ENCODE results near the gene ALDH16A1.
A peak's percentile ranks its signal among the peaks of the same experiment; 100 is the strongest.

Gene ALDH16A1

GRCh38 chr19:49415810-49416200 is 37.2 kb upstream of the ALDH16A1 start:
- TF ChIP-seq POLR2AphosphoS5 (IDR thresholded peaks at IDR 0.05; ENCODE audit: low read depth, low read length): no peak
- TF ChIP-seq TAF1 (IDR thresholded peaks at IDR 0.05; ENCODE audit: borderline replicate concordance, low read depth, low read length): no peak
- DNase-seq (ENCODE audit: insufficient read length): no peak
- FAIRE-seq: no peak

GRCh38 chr19:49417088-49417487 is 35.9 kb upstream of the ALDH16A1 start:
- TF ChIP-seq POLR2AphosphoS5 (IDR thresholded peaks at IDR 0.05; ENCODE audit: low read depth, low read length) (no peak), POLR2A (IDR thresholded peaks at IDR 0.05; ENCODE audit: low read depth, low read length) (no peak), TAF1 (IDR thresholded peaks at IDR 0.05; ENCODE audit: borderline replicate concordance, low read depth, low read length) (no peak)
- DNase-seq (ENCODE audit: insufficient read length) (no peak), FAIRE-seq (no peak)

- TF ChIP-seq POLR2A (IDR thresholded peaks at IDR 0.05; ENCODE audit: low read depth, low read length) (no peak), POLR2AphosphoS5 (IDR thresholded peaks at IDR 0.05; ENCODE audit: low read depth, low read length) (no peak), TAF1 (IDR thresholded peaks at IDR 0.05; ENCODE audit: borderline replicate concordance, low read depth, low read length) (no peak)
- FAIRE-seq (no peak), DNase-seq (ENCODE audit: insufficient read length) (no peak)
Observed at GRCh38 chr19:49418511-49418910, 34.5 kb upstream of the ALDH16A1 start.

GRCh38 chr19:49419173-49419572 is 33.9 kb upstream of the ALDH16A1 start:
- TF ChIP-seq POLR2A (IDR thresholded peaks at IDR 0.05; ENCODE audit: low read depth, low read length) (no peak), POLR2AphosphoS5 (IDR thresholded peaks at IDR 0.05; ENCODE audit: low read depth, low read length) (no peak), TAF1 (IDR thresholded peaks at IDR 0.05; ENCODE audit: borderline replicate concordance, low read depth, low read length) (no peak)
- FAIRE-seq (no peak), DNase-seq (ENCODE audit: insufficient read length) (no peak)

GRCh38 chr19:49420227-49420626 is 32.8 kb upstream of the ALDH16A1 start:
- TF ChIP-seq POLR2AphosphoS5 (IDR thresholded peaks at IDR 0.05; ENCODE audit: low read depth, low read length): no peak
- no peak for TF ChIP-seq POLR2A (IDR thresholded peaks at IDR 0.05; ENCODE audit: low read depth, low read length)
- TF ChIP-seq TAF1 (IDR thresholded peaks at IDR 0.05; ENCODE audit: borderline replicate concordance, low read depth, low read length): no peak
- FAIRE-seq: no peak

GRCh38 chr19:49421039-49421877 is 31.8 kb upstream of the ALDH16A1 start:
- DNase-seq (ENCODE audit: insufficient read length) (peak; percentile 61), FAIRE-seq (no peak)
- no peak for TF ChIP-seq TAF1 (IDR thresholded peaks at IDR 0.05; ENCODE audit: borderline replicate concordance, low read depth, low read length)
- no peak for TF ChIP-seq POLR2AphosphoS5 (IDR thresholded peaks at IDR 0.05; ENCODE audit: low read depth, low read length)
- TF ChIP-seq POLR2A (IDR thresholded peaks at IDR 0.05; ENCODE audit: low read depth, low read length): no peak

More at GRCh38 chr19:49420227-49420626, 32.8 kb upstream of the ALDH16A1 start:
- no peak for DNase-seq (ENCODE audit: insufficient read length)

- TF ChIP-seq POLR2A (IDR thresholded peaks at IDR 0.05; ENCODE audit: low read depth, low read length) (no peak), TAF1 (IDR thresholded peaks at IDR 0.05; ENCODE audit: borderline replicate concordance, low read depth, low read length) (no peak), POLR2AphosphoS5 (IDR thresholded peaks at IDR 0.05; ENCODE audit: low read depth, low read length) (no peak)
- DNase-seq (ENCODE audit: insufficient read length) (no peak), FAIRE-seq (no peak)
Observed at GRCh38 chr19:49421878-49422202, 31.2 kb upstream of the ALDH16A1 start.

GRCh38 chr19:49422407-49423070 is 30.5 kb upstream of the ALDH16A1 start:
- DNase-seq (ENCODE audit: insufficient read length) (no peak), FAIRE-seq (no peak)
- no peak for TF ChIP-seq TAF1 (IDR thresholded peaks at IDR 0.05; ENCODE audit: borderline replicate concordance, low read depth, low read length)
- TF ChIP-seq POLR2AphosphoS5 (IDR thresholded peaks at IDR 0.05; ENCODE audit: low read depth, low read length): no peak
- no peak for TF ChIP-seq POLR2A (IDR thresholded peaks at IDR 0.05; ENCODE audit: low read depth, low read length)

- TF ChIP-seq POLR2A (IDR thresholded peaks at IDR 0.05; ENCODE audit: low read depth, low read length): no peak
- TF ChIP-seq POLR2AphosphoS5 (IDR thresholded peaks at IDR 0.05; ENCODE audit: low read depth, low read length): no peak
- TF ChIP-seq TAF1 (IDR thresholded peaks at IDR 0.05; ENCODE audit: borderline replicate concordance, low read depth, low read length): no peak
- DNase-seq (ENCODE audit: insufficient read length): no peak
- no peak for FAIRE-seq
Observed at GRCh38 chr19:49423071-49423984, 29.7 kb upstream of the ALDH16A1 start, which contains the start of gene PTH2. Gene PTH2, minus strand, starts transcription at chr19:49423441. Its CDS starts 102 bp downstream, at chr19:49423339.

- no peak for TF ChIP-seq POLR2A (IDR thresholded peaks at IDR 0.05; ENCODE audit: low read depth, low read length)
- TF ChIP-seq POLR2AphosphoS5 (IDR thresholded peaks at IDR 0.05; ENCODE audit: low read depth, low read length): no peak
- TF ChIP-seq TAF1 (IDR thresholded peaks at IDR 0.05; ENCODE audit: borderline replicate concordance, low read depth, low read length): no peak
- FAIRE-seq (no peak), DNase-seq (ENCODE audit: insufficient read length) (no peak)
Observed at GRCh38 chr19:49423985-49424303, 29.1 kb upstream of the ALDH16A1 start.

- FAIRE-seq (no peak), DNase-seq (ENCODE audit: insufficient read length) (no peak)
- TF ChIP-seq POLR2AphosphoS5 (IDR thresholded peaks at IDR 0.05; ENCODE audit: low read depth, low read length) (no peak), TAF1 (IDR thresholded peaks at IDR 0.05; ENCODE audit: borderline replicate concordance, low read depth, low read length) (no peak), POLR2A (IDR thresholded peaks at IDR 0.05; ENCODE audit: low read depth, low read length) (no peak)
Observed at GRCh38 chr19:49425178-49425577, 27.8 kb upstream of the ALDH16A1 start, which contains the start of gene GFY. Gene GFY, plus strand, starts transcription at chr19:49425388. Its CDS starts 1,043 bp downstream, at chr19:49426431.

All from GM12892 (cell line).